Measurements from ENCODE around the gene RPL35. TPM values are rescaled to one million over a fixed set of nuclear protein-coding genes. Genes with fewer than 3 reads are reported as not detected.

Gene RPL35
- total and polyA plus RNA-seq, 3 experiments from 2014 or later, result 1,829 to 2,058 (median 2,023) TPM

DNA sequence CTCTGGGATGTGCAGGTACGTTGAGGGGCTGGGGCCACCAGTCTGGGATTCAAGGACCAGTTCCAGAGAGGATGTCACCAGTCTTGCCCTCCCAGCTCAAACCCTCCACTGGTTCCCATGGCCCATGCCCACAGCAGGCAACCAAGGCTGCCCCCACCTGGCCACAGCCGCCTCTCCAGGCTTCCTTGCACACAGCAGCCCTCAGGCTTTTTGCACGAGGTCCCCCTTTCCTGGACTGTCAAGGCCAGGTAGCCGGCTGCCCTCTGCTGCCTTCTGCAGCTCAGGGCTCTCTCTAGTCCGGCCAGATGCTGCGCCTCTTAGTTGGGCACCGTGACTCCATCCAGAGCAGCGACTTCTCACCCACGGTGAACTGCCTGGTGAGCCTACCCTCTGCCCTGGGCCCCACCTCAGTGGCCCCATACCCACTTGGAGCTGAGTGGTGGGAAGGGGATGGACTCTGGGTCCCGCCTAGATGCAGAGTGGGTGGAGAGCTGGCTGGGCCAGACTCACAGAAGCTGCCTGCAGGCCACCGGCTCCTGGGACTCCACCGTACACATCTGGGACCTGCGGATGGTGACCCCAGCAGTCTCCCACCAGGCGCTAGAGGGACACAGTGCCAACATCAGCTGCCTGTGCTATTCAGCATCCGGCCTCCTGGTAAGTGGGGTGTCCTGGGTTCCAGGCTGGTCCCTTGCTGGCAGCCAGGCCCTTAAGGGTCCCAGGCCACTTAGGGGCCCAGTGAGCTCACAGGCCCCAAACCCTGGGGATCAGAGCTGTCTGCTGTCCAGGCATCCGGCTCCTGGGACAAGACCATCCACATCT lies 5.6 kb downstream of the RPL35 start:
- Histone ChIP-seq H3K27me3 (ENCODE audit: insufficient read depth, low read length, poor library complexity, severe bottlenecking) (no peaks in the 10 kb centered on the region), H3K27ac (ENCODE audit: low read depth, low read length) (no peak overlapping the region), H3K9me3 (ENCODE audit: low read length) (no peaks in the 10 kb centered on the region), H3K36me3 (ENCODE audit: insufficient read depth, low read length) (peaks cover 32% of the 10 kb centered on the region), H3K4me3 (ENCODE audit: low read length) (no peak overlapping the region), H3K4me1 (ENCODE audit: insufficient read depth, low read length) (peaks cover 33% of the 10 kb centered on the region)
- CTCF ChIA-PET, result interaction anchor here (0.5 to 6.5 kb wide), 5 partner anchors 15 to 356 kb away, joined by 3 to 121 read pairs (median 4); partner anchors contain the start of genes NR6A1 and OLFML2A
- Mint-ChIP-seq H3K4me1 (peaks cover 28 to 56% (median 31%) of the 10 kb centered on the region in 3 donors), H3K9me3 (no peaks in the 10 kb centered on the region), H3K36me3 (peaks cover 4 to 48% (median 12%) of the 10 kb centered on the region in 3 donors), H3K27me3 (peaks cover 0 to 2% of the 10 kb centered on the region in 2 donors), H3K27ac (peak overlapping the region in 3 of 8 donors; percentile 11 to 90 (median 41)), H3K4me3 (no peak overlapping the region)
- no peak for DNase-seq
- POLR2A ChIA-PET, result interaction anchor here (0.6 kb wide), 1 partner anchor 53 kb away, joined by 4 read pairs; no protein-coding TSS in a partner anchor

GRCh38 chr9:124855566-124855943 lies 6.2 kb downstream of the RPL35 start:
- H3K27me3 ChIP-seq (ENCODE audit: insufficient read depth, low read length, poor library complexity, severe bottlenecking), result no peaks in the 10 kb centered on the region
- DNase-seq, result no peak
- H3K4me3 ChIP-seq (ENCODE audit: low read length), result no peak overlapping the region
- H3K27ac ChIP-seq (ENCODE audit: low read depth, low read length), result no peak overlapping the region
- H3K9me3 ChIP-seq (ENCODE audit: low read length), result no peaks in the 10 kb centered on the region
- Mint-ChIP-seq H3K36me3 (peaks cover 4 to 43% (median 12%) of the 10 kb centered on the region in 3 donors), H3K9me3 (no peaks in the 10 kb centered on the region), H3K4me3 (no peak overlapping the region), H3K27ac (peak overlapping the region in 5 of 8 donors; percentile 11 to 90 (median 51)), H3K27me3 (peaks cover 0 to 2% of the 10 kb centered on the region in 2 donors), H3K4me1 (peaks cover 24 to 50% (median 25%) of the 10 kb centered on the region in 3 donors)
- peaks cover 31% of the 10 kb centered on the region for H3K36me3 ChIP-seq (ENCODE audit: insufficient read depth, low read length)
- CTCF ChIA-PET, result interaction anchor here (0.5 to 6.5 kb wide), 4 partner anchors 16 to 357 kb away, joined by 3 to 121 read pairs (median 4); partner anchors contain the start of genes NR6A1 and OLFML2A
- POLR2A ChIA-PET, result interaction anchor here (0.5 kb wide), 1 partner anchor 270 kb away, joined by 4 read pairs; no protein-coding TSS in a partner anchor
- H3K4me1 ChIP-seq (ENCODE audit: insufficient read depth, low read length), result peaks cover 27% of the 10 kb centered on the region

GRCh38 chr9:124854822-124855221 lies 6.9 kb downstream of the RPL35 start:
- H3K36me3 ChIP-seq (ENCODE audit: insufficient read depth, low read length), result peaks cover 23% of the 10 kb centered on the region
- no peaks in the 10 kb centered on the region for H3K27me3 ChIP-seq (ENCODE audit: insufficient read depth, low read length, poor library complexity, severe bottlenecking)
- no peaks in the 10 kb centered on the region for H3K9me3 ChIP-seq (ENCODE audit: low read length)
- H3K27ac ChIP-seq (ENCODE audit: low read depth, low read length), result no peak overlapping the region
- H3K4me3 ChIP-seq (ENCODE audit: low read length), result no peak overlapping the region
- no peak for DNase-seq
- peaks cover 0 to 35% (median 5%) of the 10 kb centered on the region in 3 donors for H3K36me3 Mint-ChIP-seq
- peaks cover 17 to 42% (median 18%) of the 10 kb centered on the region in 3 donors for H3K4me1 Mint-ChIP-seq
- H3K27me3 Mint-ChIP-seq, result peaks cover 0 to 2% of the 10 kb centered on the region in 2 donors
- peaks cover 19% of the 10 kb centered on the region for H3K4me1 ChIP-seq (ENCODE audit: insufficient read depth, low read length)
- CTCF ChIA-PET, result interaction anchor here (1.5 to 6.5 kb wide), 4 partner anchors 14 to 81 kb away, joined by 4 to 121 read pairs (median 16); partner anchors contain the start of genes NR6A1 and OLFML2A
- H3K4me3 Mint-ChIP-seq, result peak overlapping the region in 1 of 7 donors; percentile 9
- H3K27ac Mint-ChIP-seq, result peak overlapping the region; percentile 33 to 96 (median 80)
- POLR2A ChIA-PET, result no interaction called here
- no peaks in the 10 kb centered on the region for H3K9me3 Mint-ChIP-seq

- H3K27me3 ChIP-seq (ENCODE audit: insufficient read depth, low read length, poor library complexity, severe bottlenecking), result no peaks in the 10 kb centered on the region
- Mint-ChIP-seq H3K4me1 (peaks cover 11 to 36% (median 12%) of the 10 kb centered on the region in 3 donors), H3K27ac (peak overlapping the region; percentile 61 to 91 (median 86)), H3K4me3 (no peak overlapping the region), H3K27me3 (peaks cover 0 to 2% of the 10 kb centered on the region in 2 donors), H3K36me3 (peaks cover 0 to 29% (median 4%) of the 10 kb centered on the region in 3 donors), H3K9me3 (no peaks in the 10 kb centered on the region)
- H3K4me3 ChIP-seq (ENCODE audit: low read length), result no peak overlapping the region
- POLR2A ChIA-PET, result interaction anchor here (1.7 kb wide), 1 partner anchor 16 kb away, joined by 6 read pairs; no protein-coding TSS in a partner anchor
- H3K4me1 ChIP-seq (ENCODE audit: insufficient read depth, low read length), result peaks cover 15% of the 10 kb centered on the region
- no peak overlapping the region for H3K27ac ChIP-seq (ENCODE audit: low read depth, low read length)
- DNase-seq, result no peak
- peaks cover 17% of the 10 kb centered on the region for H3K36me3 ChIP-seq (ENCODE audit: insufficient read depth, low read length)
- CTCF ChIA-PET, result interaction anchor here (1.1 to 6.5 kb wide), 20 partner anchors 7 to 447 kb away, joined by 3 to 121 read pairs (median 6); partner anchors contain the start of genes ARPC5L, NR6A1, OLFML2A and RPL35
- H3K9me3 ChIP-seq (ENCODE audit: low read length), result no peaks in the 10 kb centered on the region
These were observed 7.6 kb downstream of the RPL35 start for GRCh38 chr9:124854161-124854560.

GRCh38 chr9:124853605-124854143 lies 8.1 kb downstream of the RPL35 start:
- H3K36me3 ChIP-seq (ENCODE audit: insufficient read depth, low read length), result peaks cover 12% of the 10 kb centered on the region
- no peaks in the 10 kb centered on the region for H3K27me3 ChIP-seq (ENCODE audit: insufficient read depth, low read length, poor library complexity, severe bottlenecking)
- Mint-ChIP-seq H3K36me3 (peaks cover 0 to 24% (median 2%) of the 10 kb centered on the region in 3 donors), H3K4me3 (peak overlapping the region in 5 of 7 donors; percentile 32 to 80 (median 57)), H3K27ac (peak overlapping the region; percentile 61 to 91 (median 86)), H3K27me3 (peaks cover 0 to 2% of the 10 kb centered on the region in 2 donors), H3K4me1 (peaks cover 8 to 31% (median 12%) of the 10 kb centered on the region in 3 donors), H3K9me3 (no peaks in the 10 kb centered on the region)
- H3K4me3 ChIP-seq (ENCODE audit: low read length), result peak overlapping the region; percentile 44
- CTCF ChIA-PET, result interaction anchor here (1.0 to 6.5 kb wide), 26 partner anchors 8 to 448 kb away, joined by 3 to 121 read pairs (median 6); partner anchors contain the start of genes ARPC5L, NR6A1, OLFML2A and RPL35
- peak overlapping the region; percentile 64 for H3K27ac ChIP-seq (ENCODE audit: low read depth, low read length)
- H3K4me1 ChIP-seq (ENCODE audit: insufficient read depth, low read length), result peaks cover 15% of the 10 kb centered on the region
- DNase-seq, result peak in 1 of 5 donors; percentile 18
- POLR2A ChIA-PET, result interaction anchor here (1.7 kb wide), 1 partner anchor 16 kb away, joined by 6 read pairs; no protein-coding TSS in a partner anchor
- H3K9me3 ChIP-seq (ENCODE audit: low read length), result no peaks in the 10 kb centered on the region

- H3K4me1 Mint-ChIP-seq, result peaks cover 8 to 29% (median 10%) of the 10 kb centered on the region in 3 donors
- peak within 1 kb of the TSS; percentile 64 for H3K27ac ChIP-seq (ENCODE audit: low read depth, low read length)
These were observed 8.8 kb downstream of the RPL35 start, which contains the start of gene WDR38 for GRCh38 chr9:124852829-124853531. Gene WDR38, plus strand, starts transcription at chr9:124853460. Its CDS starts 72 bp downstream, at chr9:124853532.

More at GRCh38 chr9:124852829-124853531, 8.8 kb downstream of the RPL35 start, which contains the start of gene WDR38:
- Mint-ChIP-seq H3K36me3 (peaks cover 0 to 17% (median 0%) of the 10 kb centered on the region in 3 donors), H3K4me3 (peak within 1 kb of the TSS; percentile 56 to 88 (median 68)), H3K9me3 (no peaks in the 10 kb centered on the region), H3K27ac (peak within 1 kb of the TSS; percentile 64 to 91 (median 87)), H3K27me3 (peaks cover 0 to 2% of the 10 kb centered on the region in 2 donors)
- H3K4me1 ChIP-seq (ENCODE audit: insufficient read depth, low read length), result peaks cover 15% of the 10 kb centered on the region
- H3K36me3 ChIP-seq (ENCODE audit: insufficient read depth, low read length), result peaks cover 6% of the 10 kb centered on the region
- no peaks in the 10 kb centered on the region for H3K27me3 ChIP-seq (ENCODE audit: insufficient read depth, low read length, poor library complexity, severe bottlenecking)
- ChIA-PET CTCF (interaction anchor here (1.0 to 6.5 kb wide), 28 partner anchors 8 to 448 kb away, joined by 3 to 121 read pairs (median 5); partner anchors contain the start of genes ARPC5L, NR6A1, OLFML2A and RPL35), POLR2A (interaction anchor here (1.0 to 1.7 kb wide), 2 partner anchors 8 to 17 kb away, joined by 3 to 6 read pairs; no protein-coding TSS in a partner anchor)
- H3K9me3 ChIP-seq (ENCODE audit: low read length), result no peaks in the 10 kb centered on the region
- H3K4me3 ChIP-seq (ENCODE audit: low read length), result peak within 1 kb of the TSS; percentile 44
- peak; percentile 73 to 91 (median 87) for DNase-seq

Data from CD8-positive, alpha-beta memory T cell (primary cell).